ENCODE data around the gene FAM185A. TPM values are rescaled to one million over a fixed set of nuclear protein-coding genes. Genes with fewer than 3 reads are reported as not detected.
A peak's percentile ranks its signal among the peaks of the same experiment; 100 is the strongest.

Gene FAM185A
- polyA plus RNA-seq, 2 of the 4 experiments (the other 2 are of a cell fraction) = 7.5 to 9.1 TPM

DNA sequence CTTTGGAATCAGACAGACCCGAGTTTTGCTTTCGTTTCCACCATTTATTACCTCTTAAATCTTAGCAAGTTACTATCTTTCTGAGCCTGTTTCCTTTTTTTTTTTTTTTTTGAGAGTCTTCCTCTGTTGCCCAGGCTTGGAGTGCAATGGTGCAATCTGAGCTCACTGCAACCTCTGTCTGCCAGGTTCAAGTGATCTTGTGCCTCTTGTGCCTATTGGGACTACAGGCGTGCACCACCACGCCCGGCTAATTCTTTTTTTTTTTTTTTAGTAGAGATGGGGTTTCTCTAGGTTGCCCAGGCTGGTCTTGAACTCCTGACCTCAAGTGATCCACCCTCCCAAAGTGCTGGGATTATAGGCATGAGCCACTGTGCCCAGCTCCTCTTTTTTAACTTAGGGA, 84.5 kb downstream of the FAM185A start:
- 95% methylated on average over 5 of the region's 5 CpGs for WGBS (ENCODE audit: missing lambda C conversion rate)
- H3K9me3 ChIP-seq = no peaks in the 10 kb centered on the region
- DNase-seq (ENCODE audit: low read depth in 1 of 2, low spot score in 1 of 2) (no peak), FAIRE-seq (no peak), ATAC-seq (no peak)
- no peak overlapping the region for H3K4me3 ChIP-seq
- no peak overlapping the region for H3K4me2 ChIP-seq
- POLR2A ChIA-PET = no interaction called here
- H3K4me1 ChIP-seq = peaks cover 28% of the 10 kb centered on the region
- TF ChIP-seq MAFK (IDR thresholded peaks at IDR 0.05; ENCODE audit: partially characterized antibody) = no peak
- TF ChIP-seq ZFP36 (IDR thresholded peaks at IDR 0.05; ENCODE audit: borderline replicate concordance, partially characterized antibody) = no peak
- no peak for TF ChIP-seq EHF (CRISPR knock-in tag; IDR thresholded peaks at IDR 0.05)
- no peak for TF ChIP-seq ZC3H11A (IDR thresholded peaks at IDR 0.05)
- no peak for TF ChIP-seq RAD21 (conservative IDR thresholded peaks at IDR 0.05 in 1 of 2, IDR thresholded peaks at IDR 0.05 in 1 of 2)
- TF ChIP-seq TFCP2L1 (CRISPR knock-in tag; IDR thresholded peaks at IDR 0.05) = no peak
- TF ChIP-seq TP53 (CRISPR knock-in tag; IDR thresholded peaks at IDR 0.05) = no peak
- TF ChIP-seq, protein P1, sequence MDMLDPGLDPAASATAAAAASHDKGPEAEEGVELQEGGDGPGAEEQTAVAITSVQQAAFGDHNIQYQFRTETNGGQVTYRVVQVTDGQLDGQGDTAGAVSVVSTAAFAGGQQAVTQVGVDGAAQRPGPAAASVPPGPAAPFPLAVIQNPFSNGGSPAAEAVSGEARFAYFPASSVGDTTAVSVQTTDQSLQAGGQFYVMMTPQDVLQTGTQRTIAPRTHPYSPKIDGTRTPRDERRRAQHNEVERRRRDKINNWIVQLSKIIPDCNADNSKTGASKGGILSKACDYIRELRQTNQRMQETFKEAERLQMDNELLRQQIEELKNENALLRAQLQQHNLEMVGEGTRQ (IDR thresholded peaks at IDR 0.05) = no peak
- TF ChIP-seq HDAC2 (IDR thresholded peaks at IDR 0.05) = no peak
- CTCF ChIA-PET = interaction anchor here (1.2 to 1.7 kb wide), 2 partner anchors 48 to 229 kb away, joined by 3 to 5 read pairs; no protein-coding TSS in a partner anchor
- H3K27ac ChIP-seq = no peak overlapping the region

DNA sequence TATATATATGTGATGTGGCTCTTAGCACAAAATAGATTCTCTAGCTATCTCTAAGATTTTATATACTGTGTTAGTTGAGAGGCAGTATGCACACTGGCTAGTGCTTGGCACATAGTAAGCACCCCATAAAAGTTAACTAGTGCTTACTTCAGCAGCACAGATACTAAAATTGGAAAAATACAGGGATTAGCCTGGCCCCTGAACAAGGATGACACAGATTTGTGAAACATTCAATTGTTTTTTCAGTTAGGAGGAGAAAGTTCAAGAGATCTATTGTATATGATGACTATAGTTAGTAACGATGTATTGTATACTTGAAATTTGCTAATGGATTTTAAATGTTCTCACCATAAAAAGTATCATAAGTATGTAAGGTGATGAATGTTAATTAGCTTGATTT, 85.7 kb downstream of the FAM185A start:
- WGBS (ENCODE audit: missing lambda C conversion rate) = 89% methylated on average over 1 of the region's 1 CpG
- no peak for TF ChIP-seq JUNB (IDR thresholded peaks at IDR 0.05)
- no peak for TF ChIP-seq SMC3 (IDR thresholded peaks at IDR 0.05)
- TF ChIP-seq ZSCAN20 (CRISPR knock-in tag; IDR thresholded peaks at IDR 0.05) = no peak
- TF ChIP-seq PHF8 (IDR thresholded peaks at IDR 0.05; ENCODE audit: borderline replicate concordance, low read depth) = no peak
- no peak for TF ChIP-seq TFCP2L1 (CRISPR knock-in tag; IDR thresholded peaks at IDR 0.05)
- no peak for TF ChIP-seq HOXB5 (CRISPR knock-in tag; IDR thresholded peaks at IDR 0.05)
- no peak for TF ChIP-seq CHD2 (IDR thresholded peaks at IDR 0.05; ENCODE audit: low read length, partially characterized antibody)
- TF ChIP-seq FOXS1 (CRISPR knock-in tag; IDR thresholded peaks at IDR 0.05) = no peak
- no peak for TF ChIP-seq BHLHE40 (IDR thresholded peaks at IDR 0.05; ENCODE audit: low read depth, low read length)
- no peak for TF ChIP-seq HOXB13 (CRISPR knock-in tag; IDR thresholded peaks at IDR 0.05; ENCODE audit: low read depth)
- TF ChIP-seq KDM5A (IDR thresholded peaks at IDR 0.05) = no peak
- TF ChIP-seq TP53 (CRISPR knock-in tag; IDR thresholded peaks at IDR 0.05) = no peak
- Histone ChIP-seq H3K4me2 (peak overlapping the region; percentile 46), H3K4me1 (peaks cover 28% of the 10 kb centered on the region), H3K4me3 (no peak overlapping the region), H3K9me3 (no peaks in the 10 kb centered on the region), H3K27ac (0 out of 6 replicates have a peak overlapping the region, but pooled peaks of 1 of the 2 experiments have one; percentile 44)
- ATAC-seq (no peak), FAIRE-seq (no peak), DNase-seq (ENCODE audit: low read depth in 1 of 2, low spot score in 1 of 2) (no peak)
- CTCF ChIA-PET = interaction anchor here (1.9 kb wide), 1 partner anchor 227 kb away, joined by 6 read pairs; no protein-coding TSS in a partner anchor
- POLR2A ChIA-PET = no interaction called here

DNA sequence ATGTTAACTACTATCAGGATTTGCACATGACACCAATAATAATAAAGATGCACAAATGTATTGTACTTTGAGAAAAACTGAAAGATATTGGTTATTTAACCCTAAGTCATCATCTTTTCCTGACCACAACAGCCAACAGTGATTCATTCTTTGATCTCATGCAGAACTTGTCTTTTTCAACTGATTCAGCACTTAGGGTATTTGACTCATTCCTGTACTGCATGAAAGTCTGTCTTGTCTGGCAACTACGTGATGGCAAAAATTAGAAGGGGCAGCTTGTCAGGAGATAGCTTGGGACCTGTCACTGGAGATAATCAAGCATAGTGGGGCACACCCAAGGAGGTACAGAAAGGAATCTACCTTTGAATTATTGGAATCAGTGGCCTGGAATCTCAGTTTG, 86.2 kb downstream of the FAM185A start:
- peak overlapping the region in 1 of 2 experiments; percentile 42; a peak in 1 of 6 replicates for H3K27ac ChIP-seq
- POLR2A ChIA-PET = no interaction called here
- no peak overlapping the region for H3K4me3 ChIP-seq
- 4% methylated on average over 1 of the region's 1 CpG for WGBS (ENCODE audit: missing lambda C conversion rate)
- CTCF ChIA-PET = interaction anchor here (0.7 to 1.9 kb wide), 2 partner anchors 22 to 227 kb away, joined by 4 to 6 read pairs; no protein-coding TSS in a partner anchor
- H3K4me1 ChIP-seq = peaks cover 32% of the 10 kb centered on the region
- H3K9me3 ChIP-seq = no peaks in the 10 kb centered on the region
- FAIRE-seq (peak; percentile 56), DNase-seq (ENCODE audit: low read depth in 1 of 2, low spot score in 1 of 2) (peak; percentile 36 to 55), ATAC-seq (peak; percentile 86 to 91)
- TF ChIP-seq GATA3 (IDR thresholded peaks at IDR 0.05; ENCODE audit: borderline replicate concordance) (peak; percentile 41; the same call in 1 of the 2 replicates), FOXS1 (CRISPR knock-in tag; IDR thresholded peaks at IDR 0.05) (no peak), JUNB (IDR thresholded peaks at IDR 0.05) (0 out of 2 replicates have a peak, but pooled peaks have one; percentile 40), NR3C1 (IDR thresholded peaks at IDR 0.05) (no peak), HDAC2 (IDR thresholded peaks at IDR 0.05) (no peak), BHLHE40 (IDR thresholded peaks at IDR 0.05; ENCODE audit: low read depth, low read length) (no peak), HOXA7 (CRISPR knock-in tag; IDR thresholded peaks at IDR 0.05) (no peak), MAFK (IDR thresholded peaks at IDR 0.05; ENCODE audit: partially characterized antibody) (peak; percentile 97), FOSL2 (IDR thresholded peaks at IDR 0.05) (peak; percentile 47; the same call in 1 of the 2 replicates), FOSL2 (CRISPR knock-in tag; IDR thresholded peaks at IDR 0.05) (peak; percentile 65), RFX5 (IDR thresholded peaks at IDR 0.05) (no peak)
- TF ChIP-seq, protein P2, sequence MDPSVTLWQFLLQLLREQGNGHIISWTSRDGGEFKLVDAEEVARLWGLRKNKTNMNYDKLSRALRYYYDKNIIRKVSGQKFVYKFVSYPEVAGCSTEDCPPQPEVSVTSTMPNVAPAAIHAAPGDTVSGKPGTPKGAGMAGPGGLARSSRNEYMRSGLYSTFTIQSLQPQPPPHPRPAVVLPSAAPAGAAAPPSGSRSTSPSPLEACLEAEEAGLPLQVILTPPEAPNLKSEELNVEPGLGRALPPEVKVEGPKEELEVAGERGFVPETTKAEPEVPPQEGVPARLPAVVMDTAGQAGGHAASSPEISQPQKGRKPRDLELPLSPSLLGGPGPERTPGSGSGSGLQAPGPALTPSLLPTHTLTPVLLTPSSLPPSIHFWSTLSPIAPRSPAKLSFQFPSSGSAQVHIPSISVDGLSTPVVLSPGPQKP (IDR thresholded peaks at IDR 0.05; ENCODE audit: low read depth, low read length) = no peak
- TF ChIP-seq, protein P3, sequence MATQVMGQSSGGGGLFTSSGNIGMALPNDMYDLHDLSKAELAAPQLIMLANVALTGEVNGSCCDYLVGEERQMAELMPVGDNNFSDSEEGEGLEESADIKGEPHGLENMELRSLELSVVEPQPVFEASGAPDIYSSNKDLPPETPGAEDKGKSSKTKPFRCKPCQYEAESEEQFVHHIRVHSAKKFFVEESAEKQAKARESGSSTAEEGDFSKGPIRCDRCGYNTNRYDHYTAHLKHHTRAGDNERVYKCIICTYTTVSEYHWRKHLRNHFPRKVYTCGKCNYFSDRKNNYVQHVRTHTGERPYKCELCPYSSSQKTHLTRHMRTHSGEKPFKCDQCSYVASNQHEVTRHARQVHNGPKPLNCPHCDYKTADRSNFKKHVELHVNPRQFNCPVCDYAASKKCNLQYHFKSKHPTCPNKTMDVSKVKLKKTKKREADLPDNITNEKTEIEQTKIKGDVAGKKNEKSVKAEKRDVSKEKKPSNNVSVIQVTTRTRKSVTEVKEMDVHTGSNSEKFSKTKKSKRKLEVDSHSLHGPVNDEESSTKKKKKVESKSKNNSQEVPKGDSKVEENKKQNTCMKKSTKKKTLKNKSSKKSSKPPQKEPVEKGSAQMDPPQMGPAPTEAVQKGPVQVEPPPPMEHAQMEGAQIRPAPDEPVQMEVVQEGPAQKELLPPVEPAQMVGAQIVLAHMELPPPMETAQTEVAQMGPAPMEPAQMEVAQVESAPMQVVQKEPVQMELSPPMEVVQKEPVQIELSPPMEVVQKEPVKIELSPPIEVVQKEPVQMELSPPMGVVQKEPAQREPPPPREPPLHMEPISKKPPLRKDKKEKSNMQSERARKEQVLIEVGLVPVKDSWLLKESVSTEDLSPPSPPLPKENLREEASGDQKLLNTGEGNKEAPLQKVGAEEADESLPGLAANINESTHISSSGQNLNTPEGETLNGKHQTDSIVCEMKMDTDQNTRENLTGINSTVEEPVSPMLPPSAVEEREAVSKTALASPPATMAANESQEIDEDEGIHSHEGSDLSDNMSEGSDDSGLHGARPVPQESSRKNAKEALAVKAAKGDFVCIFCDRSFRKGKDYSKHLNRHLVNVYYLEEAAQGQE (IDR thresholded peaks at IDR 0.05) = no peak
- TF ChIP-seq, protein P4, sequence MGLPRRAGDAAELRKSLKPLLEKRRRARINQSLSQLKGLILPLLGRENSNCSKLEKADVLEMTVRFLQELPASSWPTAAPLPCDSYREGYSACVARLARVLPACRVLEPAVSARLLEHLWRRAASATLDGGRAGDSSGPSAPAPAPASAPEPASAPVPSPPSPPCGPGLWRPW (IDR thresholded peaks at IDR 0.05) = no peak
- H3K4me2 ChIP-seq = peak overlapping the region; percentile 46

Data from A549 (cell line).